Fibroblast of the aortic adventitia (primary cell): ENCODE results near the gene KLHL40. TPM values are rescaled to one million over a fixed set of nuclear protein-coding genes. Genes with fewer than 3 reads are reported as not detected.

Experiments used
- DNase-seq: peaks from one replicate; pipeline ENCODE4 v3.0.0-alpha.2; 2010; ENCODE audit warnings: low read depth
- H3K4me3 ChIP-seq: 2 replicates; pipeline ENCODE4 v1.5.1; 2011; ENCODE audit warnings: low read depth, mild to moderate bottlenecking, control low read depth, low read length, moderate library complexity
- CTCF ChIP-seq: IDR thresholded peaks from 2 replicates; pipeline ENCODE4 v1.5.1; 2011; ENCODE audit warnings: mild to moderate bottlenecking, low read length, control low read depth, inconsistent platforms; ENCODE audit not compliant: insufficient read depth
- total RNA-seq: library from RNA; depleted of rRNA; stranded (reverse); fragments of >200 nt; gene quantifications from 2 replicates; pipeline ENCODE4 v1.2.3, GENCODE V29; 2012; ENCODE audit warnings: low replicate concordance

Gene KLHL40
- total RNA-seq, 1 donor = not detected

- no peak for TF ChIP-seq CTCF
- H3K4me3 ChIP-seq = no peak overlapping the region
- peak; percentile 36 for DNase-seq
These were observed 16.5 kb upstream of the KLHL40 start for GRCh38 chr3:42668793-42669217.

- DNase-seq = no peak
- no peak overlapping the region for H3K4me3 ChIP-seq
- TF ChIP-seq CTCF = no peak
These were observed 15.2 kb upstream of the KLHL40 start for GRCh38 chr3:42670051-42670576.

GRCh38 chr3:42670670-42671069 is 14.7 kb upstream of the KLHL40 start:
- H3K4me3 ChIP-seq = no peak overlapping the region
- TF ChIP-seq CTCF = no peak
- DNase-seq = no peak

- no peak for DNase-seq
- no peak for TF ChIP-seq CTCF
- no peak overlapping the region for H3K4me3 ChIP-seq
These were observed 12.8 kb upstream of the KLHL40 start for GRCh38 chr3:42672515-42672914.

- no peak overlapping the region for H3K4me3 ChIP-seq
- no peak for TF ChIP-seq CTCF
- no peak for DNase-seq
These were observed 12.3 kb upstream of the KLHL40 start for GRCh38 chr3:42673082-42673481.

- DNase-seq = no peak
- H3K4me3 ChIP-seq = no peak overlapping the region
- TF ChIP-seq CTCF = no peak
These were observed 11.2 kb upstream of the KLHL40 start for GRCh38 chr3:42674146-42674545.

GRCh38 chr3:42675909-42676308 is 9.4 kb upstream of the KLHL40 start:
- no peak overlapping the region for H3K4me3 ChIP-seq
- TF ChIP-seq CTCF = no peak
- no peak for DNase-seq
